ENCODE results near the gene PPFIBP1.

The PPFIBP1 gene

GRCh38 chr12:27552886-27553560 lies 29.0 kb downstream of the PPFIBP1 start:
- Histone ChIP-seq H3K4me3 (replicated peaks; ENCODE audit: insufficient read depth, low read length) (no peak overlapping the region), H3K27me3 (ENCODE audit: insufficient read depth, poor library complexity, severe bottlenecking) (no peaks in the 10 kb centered on the region), H3K27ac (replicated peaks) (no peak overlapping the region)
- no peak for TF ChIP-seq SPI1 (IDR thresholded peaks at IDR 0.05; ENCODE audit: borderline replicate concordance, low read depth)
- TF ChIP-seq REST (IDR thresholded peaks at IDR 0.05; ENCODE audit: insufficient replicate concordance, low read depth): no peak
- no peak for TF ChIP-seq POLR2AphosphoS5 (IDR thresholded peaks at IDR 0.05; ENCODE audit: low read depth)
- no peak for TF ChIP-seq GABPA (IDR thresholded peaks at IDR 0.05; ENCODE audit: low read depth)
- DNase-seq (ENCODE audit: low read depth in 1 of 2, low spot score in 1 of 2): no peak

GRCh38 chr12:27553941-27554340 lies 29.9 kb downstream of the PPFIBP1 start:
- Histone ChIP-seq H3K27ac (replicated peaks) (no peak overlapping the region), H3K27me3 (ENCODE audit: insufficient read depth, poor library complexity, severe bottlenecking) (no peaks in the 10 kb centered on the region), H3K4me3 (replicated peaks; ENCODE audit: insufficient read depth, low read length) (no peak overlapping the region)
- no peak for DNase-seq (ENCODE audit: low read depth in 1 of 2, low spot score in 1 of 2)
- TF ChIP-seq REST (IDR thresholded peaks at IDR 0.05; ENCODE audit: insufficient replicate concordance, low read depth) (no peak), POLR2AphosphoS5 (IDR thresholded peaks at IDR 0.05; ENCODE audit: low read depth) (no peak), GABPA (IDR thresholded peaks at IDR 0.05; ENCODE audit: low read depth) (no peak), CTCF (IDR thresholded peaks at IDR 0.05; ENCODE audit: insufficient read depth, low read length) (no peak), SPI1 (IDR thresholded peaks at IDR 0.05; ENCODE audit: borderline replicate concordance, low read depth) (no peak)

GRCh38 chr12:27554421-27555186 lies 30.6 kb downstream of the PPFIBP1 start:
- Histone ChIP-seq H3K27ac (replicated peaks) (no peak overlapping the region), H3K4me3 (replicated peaks; ENCODE audit: insufficient read depth, low read length) (no peak overlapping the region), H3K27me3 (ENCODE audit: insufficient read depth, poor library complexity, severe bottlenecking) (no peaks in the 10 kb centered on the region)
- DNase-seq (ENCODE audit: low read depth in 1 of 2, low spot score in 1 of 2): no peak
- TF ChIP-seq CTCF (IDR thresholded peaks at IDR 0.05; ENCODE audit: insufficient read depth, low read length) (no peak), GABPA (IDR thresholded peaks at IDR 0.05; ENCODE audit: low read depth) (no peak), REST (IDR thresholded peaks at IDR 0.05; ENCODE audit: insufficient replicate concordance, low read depth) (no peak), POLR2AphosphoS5 (IDR thresholded peaks at IDR 0.05; ENCODE audit: low read depth) (no peak), SPI1 (IDR thresholded peaks at IDR 0.05; ENCODE audit: borderline replicate concordance, low read depth) (no peak)
